GM12891 (cell line): Measurements from ENCODE around the gene CHCHD6.

Experiments used
- POLR2A ChIP-seq: IDR thresholded peaks from 2 replicates; pipeline ENCODE4 v1.6.1; 2011; ENCODE audit warnings: low read depth, low read length, control low read depth
- POLR2AphosphoS5 ChIP-seq: IDR thresholded peaks from 2 replicates; pipeline ENCODE4 v1.6.1; 2011; ENCODE audit warnings: low read depth, low read length, control low read depth
- TAF1 ChIP-seq: IDR thresholded peaks from 2 replicates; pipeline ENCODE4 v1.6.1; 2011; ENCODE audit warnings: low read depth, low read length, control low read depth

DNA sequence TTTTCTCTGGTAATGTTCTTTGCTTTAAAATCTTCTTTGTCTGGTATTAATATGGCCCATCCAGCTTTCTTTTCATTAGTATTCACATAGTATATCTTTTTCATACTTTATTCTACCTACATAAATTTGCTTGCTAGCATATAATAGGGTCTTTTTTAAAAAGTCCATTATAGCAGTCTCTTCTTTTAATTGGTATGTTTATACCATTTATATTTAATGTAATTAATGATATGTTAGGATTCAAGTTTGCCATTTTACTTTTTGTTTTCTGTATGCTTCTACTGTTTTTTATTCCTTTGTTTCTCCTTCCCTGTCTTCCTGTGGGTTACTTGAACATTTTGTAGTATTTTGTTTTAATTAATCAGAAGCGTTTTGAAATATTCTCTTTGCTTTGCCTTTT, 89.0 kb downstream of the CHCHD6 start:
- TF ChIP-seq POLR2A, result no peak
- TF ChIP-seq POLR2AphosphoS5, result no peak
- TF ChIP-seq TAF1, result no peak
